HG03280 (cell line): ENCODE measurements around the gene SLC9A1.

Experiments used
- ATAC-seq: cut with Tn5 transposase; IDR thresholded peaks from one replicate; pipeline ENCODE4 v1.9.1; 2021; ENCODE audit warnings: mild to moderate bottlenecking, moderate library complexity; ENCODE audit not compliant: unreplicated experiment

Gene SLC9A1

GRCh38 chr1:27084107-27084506 is 70.8 kb downstream of the SLC9A1 start:
- no peak for ATAC-seq

- no peak for ATAC-seq
Observed at GRCh38 chr1:27077968-27078367, 77.0 kb downstream of the SLC9A1 start.

- ATAC-seq, result no peak
Observed at GRCh38 chr1:27076803-27077202, 78.1 kb downstream of the SLC9A1 start.

GRCh38 chr1:27074175-27074780 is 80.6 kb downstream of the SLC9A1 start:
- ATAC-seq, result no peak

- no peak for ATAC-seq
Observed at GRCh38 chr1:27071049-27071416, 83.9 kb downstream of the SLC9A1 start.

GRCh38 chr1:27070390-27071048 is 84.4 kb downstream of the SLC9A1 start:
- ATAC-seq, result no peak

GRCh38 chr1:27068922-27069321 is 86.0 kb downstream of the SLC9A1 start:
- ATAC-seq, result no peak

GRCh38 chr1:27065999-27066630 is 88.8 kb downstream of the SLC9A1 start:
- ATAC-seq, result no peak

GRCh38 chr1:27060891-27061290 is 94.0 kb downstream of the SLC9A1 start:
- ATAC-seq, result no peak

- ATAC-seq, result no peak
Observed at GRCh38 chr1:27058966-27059669, 95.8 kb downstream of the SLC9A1 start.

- ATAC-seq, result no peak
Observed at GRCh38 chr1:27057801-27058625, 96.9 kb downstream of the SLC9A1 start.

GRCh38 chr1:27057389-27057788 is 97.5 kb downstream of the SLC9A1 start:
- no peak for ATAC-seq

GRCh38 chr1:27053977-27054753 is 100.8 kb downstream of the SLC9A1 start:
- ATAC-seq, result no peak

GRCh38 chr1:27052527-27052926 is 102.4 kb downstream of the SLC9A1 start:
- no peak for ATAC-seq

- ATAC-seq, result no peak
Observed at GRCh38 chr1:27049607-27050006, 105.3 kb downstream of the SLC9A1 start.

- ATAC-seq, result no peak
Observed at GRCh38 chr1:27049100-27049499, 105.8 kb downstream of the SLC9A1 start.
